GM12878 (cell line): Measurements from ENCODE around the gene ZNF200. TPM values are rescaled to one million over a fixed set of nuclear protein-coding genes. Genes with fewer than 3 reads are reported as not detected.

Experiments used
- ATAC-seq: fragments of 200-7000 bp; cut with Tn5 transposase; 3 replicates; pipeline ENCODE4 v1.9.1; 2020; ENCODE audit warnings: mild to moderate bottlenecking, moderate library complexity
- BruUV-seq: library from RNA; stranded (reverse); fragments of 400-500 nt; replicated peaks from 2 replicates; lab custom pipeline; 2021; lab: Mats Ljungman, UMichigan
- CTCF ChIA-PET: fragments of 300-600 bp; sonication (Branson Sonifier 250); formaldehyde crosslinking; extraction: SDS; loops from one replicate; lab custom pipeline; 2021; ENCODE audit warnings: inconsistent platforms; lab: Yijun Ruan, JAX
- POLR2A ChIA-PET: fragments of 350-600 bp; formaldehyde crosslinking; extraction: SDS; loops from one replicate; lab custom pipeline; 2021; ENCODE audit warnings: inconsistent platforms; lab: Charles Lee
- RAD21 ChIA-PET: fragments of 300-600 bp; sonication (Branson Sonifier 250); formaldehyde crosslinking; loops from one replicate; lab custom pipeline; 2023; ENCODE audit warnings: antibody characterized with exemption; ENCODE audit not compliant: unreplicated experiment; lab: Charles Lee
- SMC1A ChIA-PET: fragments of 300-600 bp; sonication (Branson Sonifier 250); formaldehyde crosslinking; loops from one replicate; lab custom pipeline; 2023; ENCODE audit not compliant: unreplicated experiment, uncharacterized antibody; lab: Charles Lee
- DNase-seq: peaks from one replicate; pipeline ENCODE4 v3.0.0-alpha.2; 2011; ENCODE audit warnings: low read depth, low spot score
- FAIRE-seq: peaks from 3 replicates; lab custom pipeline; 2011; peaks lifted over from hg19 to GRCh38; lab: Jason Lieb, UNC
- H2AFZ ChIP-seq: 2 replicates; pipeline ENCODE4 v1.6.0; 2011; ENCODE audit warnings: low read depth, low read length, control low read depth; ENCODE audit not compliant: control insufficient read depth
- H3K27ac ChIP-seq: 2 replicates; pipeline ENCODE4 v1.5.1; 2011; ENCODE audit warnings: control low read depth; ENCODE audit not compliant: control insufficient read depth, insufficient read depth
- H3K27me3 ChIP-seq, 2 experiments: replicated peaks in 1 of 2; 2 replicates each; pipeline versions ENCODE4 v1.6.0 to v1.6.1; 2011; ENCODE audit warnings: low read length in 1 of 2; ENCODE audit not compliant: control insufficient read depth in 2 of 2, insufficient read depth in 2 of 2
- H3K36me3 ChIP-seq, 2 experiments: 2 replicates each; pipeline ENCODE4 v1.5.1; 2011; ENCODE audit warnings: low read length in 1 of 2; ENCODE audit not compliant: control insufficient read depth in 2 of 2, insufficient read depth in 2 of 2
- H3K4me1 ChIP-seq: 2 replicates; pipeline ENCODE4 v1.6.1; 2011; ENCODE audit warnings: mild to moderate bottlenecking, low read length, moderate library complexity, mixed read lengths; ENCODE audit not compliant: control insufficient read depth, insufficient read depth
- H3K4me2 ChIP-seq: 2 replicates; pipeline ENCODE4 v1.6.0; 2011; ENCODE audit warnings: control low read depth; ENCODE audit not compliant: control insufficient read depth, insufficient read depth
- H3K4me3 ChIP-seq: fragments of 200-600 bp; sonication (generic); 2 replicates; pipeline ENCODE4 v1.5.1; 2016
- H3K79me2 ChIP-seq: 2 replicates; pipeline ENCODE4 v1.6.0; 2011; ENCODE audit warnings: low read length; ENCODE audit not compliant: control insufficient read depth, insufficient read depth
- H3K9ac ChIP-seq: 2 replicates; pipeline ENCODE4 v1.8.0; 2011; ENCODE audit warnings: low read length, control low read depth, mixed read lengths; ENCODE audit not compliant: control insufficient read depth, insufficient read depth
- H3K9me3 ChIP-seq: replicated peaks from 3 replicates; pipeline ENCODE4 v1.5.1; 2011; ENCODE audit warnings: mild to moderate bottlenecking, low read length; ENCODE audit not compliant: control insufficient read depth, insufficient read depth
- H4K20me1 ChIP-seq: 2 replicates; pipeline ENCODE4 v1.6.0; 2011; ENCODE audit not compliant: control insufficient read depth, insufficient read depth
- ASH2L ChIP-seq: fragments of 300-600, 200-600 bp; sonication (generic); IDR thresholded peaks from 2 replicates; pipeline ENCODE4 v1.6.1; 2017; ENCODE audit warnings: low read depth, mild to moderate bottlenecking, borderline replicate concordance
- ATF2 ChIP-seq: IDR thresholded peaks from 2 replicates; pipeline ENCODE4 v1.6.1; 2012; ENCODE audit warnings: low read length, inconsistent platforms
- CTCF ChIP-seq, 3 experiments: IDR thresholded peaks in 2 of 3; conservative IDR thresholded peaks in 1 of 3; 2 replicates each; pipeline ENCODE4 v1.5.1; 2011; ENCODE audit warnings: low read depth in 3 of 3, low read length in 3 of 3, mild to moderate bottlenecking in 3 of 3, control low read depth in 2 of 3, moderate library complexity in 2 of 3, inconsistent platforms in 1 of 3, mixed read lengths in 1 of 3; ENCODE audit not compliant: control insufficient read depth in 2 of 3, insufficient read depth in 1 of 3; ENCODE audit errors: extremely low read depth in 1 of 3
- EGR1 ChIP-seq, 2 experiments: IDR thresholded peaks; 1 replicate in 1 of 2; 2 replicates in 1 of 2; pipeline ENCODE4 v1.6.1; 2011 to 2012; ENCODE audit warnings: low read depth in 2 of 2, low read length in 2 of 2, borderline replicate concordance in 1 of 2, mild to moderate bottlenecking in 1 of 2, moderate library complexity in 1 of 2
- FOXK2 ChIP-seq: fragments of 450-650 bp; IDR thresholded peaks from 2 replicates; pipeline ENCODE4 v1.6.1; 2017; ENCODE audit warnings: mild to moderate bottlenecking, moderate library complexity
- GABPA ChIP-seq: IDR thresholded peaks from 2 replicates; pipeline ENCODE4 v1.6.1; 2014; ENCODE audit warnings: antibody characterized with exemption, low read depth, mild to moderate bottlenecking, inconsistent platforms
- HDAC2 ChIP-seq: fragments of 200-600 bp; sonication (generic); IDR thresholded peaks from 2 replicates; pipeline ENCODE4 v1.6.1; 2017
- HDAC6 ChIP-seq: fragments of 200-600 bp; sonication (generic); IDR thresholded peaks from one replicate; pipeline ENCODE4 v1.8.0; 2017; ENCODE audit warnings: antibody characterized with exemption; ENCODE audit not compliant: unreplicated experiment
- PAX8 ChIP-seq: fragments of 450-650 bp; IDR thresholded peaks from 2 replicates; pipeline ENCODE4 v1.6.1; 2017; ENCODE audit warnings: mild to moderate bottlenecking, moderate library complexity
- PML ChIP-seq: IDR thresholded peaks from 2 replicates; pipeline ENCODE4 v1.6.1; 2012; ENCODE audit warnings: low read length, inconsistent platforms
- SIN3A ChIP-seq: IDR thresholded peaks from 2 replicates; pipeline ENCODE4 v1.6.1; 2012; ENCODE audit warnings: low read depth, low read length, improper control_type of control experiment
- SMAD1 ChIP-seq: fragments of 450-650 bp; IDR thresholded peaks from 2 replicates; pipeline ENCODE4 v1.6.1; 2018; ENCODE audit warnings: mild to moderate bottlenecking, low read depth; ENCODE audit not compliant: partially characterized antibody
- TARDBP ChIP-seq: IDR thresholded peaks from 2 replicates; pipeline ENCODE4 v1.6.1; 2016; ENCODE audit warnings: borderline replicate concordance
- ZNF217 ChIP-seq: fragments of 450-650 bp; IDR thresholded peaks from 2 replicates; pipeline ENCODE4 v1.6.1; 2017; ENCODE audit warnings: antibody characterized with exemption, mild to moderate bottlenecking
- ZNF274 ChIP-seq: IDR thresholded peaks from one replicate; pipeline ENCODE4 v1.8.0; 2011; ENCODE audit not compliant: insufficient read length, insufficient read depth
- WGBS: methylation state at CpG from one replicate; pipeline ENCODE4 v1.1.6; 2016; ENCODE audit warnings: low lambda C conversion rate; ENCODE audit not compliant: insufficient replicate concordance, insufficient coverage; ENCODE audit errors: missing lambda C conversion rate; 5-methylcytosine and 5-hydroxymethylcytosine counted together
- in situ Hi-C: fragments of 300-500 bp; cut with MboI; formaldehyde crosslinking; loops from 9 replicates; pipeline ENCODE4 v1.14.3; 2018; ENCODE audit warnings: mixed read lengths
- intact Hi-C: fragments of 100-400 bp; cut with micrococcal nuclease; formaldehyde crosslinking; loops from one replicate; pipeline ENCODE4 v1.14.2; 2022; ENCODE audit not compliant: unreplicated experiment
- polyA plus RNA-seq, 11 experiments: library from polyadenylated mRNA; depleted of rRNA in 4 of 11; unstranded in 6 of 11; stranded (reverse) in 5 of 11; fragments of >200 nt; fragmentation: Nextera tagmentation in 4 of 11; fragmentation: Illumina TruSeq in 1 of 11; extraction: Ambion mirVana in 4 of 11; extraction: Trizol in 1 of 11; gene quantifications; 1 replicate in 1 of 11; 2 replicates in 10 of 11; pipeline versions ENCODE4 v1.2.1 to v1.2.3, GENCODE V29; 2011 to 2016; ENCODE audit warnings: inconsistent platforms in 2 of 11, missing spikeins in 2 of 11, low read depth in 1 of 11
- total RNA-seq, 4 experiments: library from RNA; depleted of rRNA in 3 of 4; stranded (reverse); fragments of >200 nt in 3 of 4; fragmentation: Illumina TruSeq in 1 of 4; extraction: Trizol in 1 of 4; gene quantifications; 2 replicates each; pipeline versions ENCODE4 v1.2.1 to v1.2.3, GENCODE V29; 2013 to 2021
- TF ChIP-seq, protein P1 (sequence below): fragments of 450-650 bp; formaldehyde crosslinking; IDR thresholded peaks from 2 replicates; pipeline ENCODE4 v1.4.0; 2020; ENCODE audit warnings: mild to moderate bottlenecking, moderate library complexity

Gene ZNF200
- total and polyA plus RNA-seq, 10 of the 15 experiments (the other 5 are each of a cell fraction or from before 2014, with no cell fraction given) = 4.0 to 13.9 (median 9.6) TPM

GRCh38 chr16:3188925-3189825, 45.8 kb downstream of the ZNF200 start:
- Histone ChIP-seq H3K9ac (peak overlapping the region; percentile 63), H3K4me3 (peak overlapping the region; percentile 54), H3K4me1 (peaks cover 17% of the 10 kb centered on the region), H3K9me3 (no peaks in the 10 kb centered on the region; the same call in 2 of the 3 replicates), H2AFZ (peak overlapping the region; percentile 82), H3K36me3 (no peaks in the 10 kb centered on the region), H4K20me1 (no peaks in the 10 kb centered on the region), H3K79me2 (no peaks in the 10 kb centered on the region), H3K27me3 (no peaks in the 10 kb centered on the region; a peak in 1 of 4 replicates), H3K4me2 (peak overlapping the region; percentile 98), H3K27ac (no peak overlapping the region)
- ATAC-seq (peak; percentile 77), FAIRE-seq (no peak), DNase-seq (no peak)
- 6% methylated on average over 61 of the region's 61 CpGs for WGBS
- CTCF ChIA-PET = interaction anchor here (0.7 to 1.3 kb wide), 3 partner anchors 38 to 255 kb away, joined by 3 to 4 read pairs (median 3); partner anchors contain the start of genes NAA60 and ZNF597
- RAD21 ChIA-PET = no interaction called here
- POLR2A ChIA-PET = no interaction called here
- no TSS peak for BruUV-seq
- in situ Hi-C loops = no loop called here
- intact Hi-C loops = loop anchor here (2.0 kb wide), 1 partner anchor 270 kb away; no protein-coding TSS in a partner anchor
- SMC1A ChIA-PET = interaction anchor here (0.7 to 1.5 kb wide), 6 partner anchors 14 to 268 kb away, joined by 3 to 4 read pairs (median 3); no protein-coding TSS in a partner anchor
- TF ChIP-seq, protein P1, sequence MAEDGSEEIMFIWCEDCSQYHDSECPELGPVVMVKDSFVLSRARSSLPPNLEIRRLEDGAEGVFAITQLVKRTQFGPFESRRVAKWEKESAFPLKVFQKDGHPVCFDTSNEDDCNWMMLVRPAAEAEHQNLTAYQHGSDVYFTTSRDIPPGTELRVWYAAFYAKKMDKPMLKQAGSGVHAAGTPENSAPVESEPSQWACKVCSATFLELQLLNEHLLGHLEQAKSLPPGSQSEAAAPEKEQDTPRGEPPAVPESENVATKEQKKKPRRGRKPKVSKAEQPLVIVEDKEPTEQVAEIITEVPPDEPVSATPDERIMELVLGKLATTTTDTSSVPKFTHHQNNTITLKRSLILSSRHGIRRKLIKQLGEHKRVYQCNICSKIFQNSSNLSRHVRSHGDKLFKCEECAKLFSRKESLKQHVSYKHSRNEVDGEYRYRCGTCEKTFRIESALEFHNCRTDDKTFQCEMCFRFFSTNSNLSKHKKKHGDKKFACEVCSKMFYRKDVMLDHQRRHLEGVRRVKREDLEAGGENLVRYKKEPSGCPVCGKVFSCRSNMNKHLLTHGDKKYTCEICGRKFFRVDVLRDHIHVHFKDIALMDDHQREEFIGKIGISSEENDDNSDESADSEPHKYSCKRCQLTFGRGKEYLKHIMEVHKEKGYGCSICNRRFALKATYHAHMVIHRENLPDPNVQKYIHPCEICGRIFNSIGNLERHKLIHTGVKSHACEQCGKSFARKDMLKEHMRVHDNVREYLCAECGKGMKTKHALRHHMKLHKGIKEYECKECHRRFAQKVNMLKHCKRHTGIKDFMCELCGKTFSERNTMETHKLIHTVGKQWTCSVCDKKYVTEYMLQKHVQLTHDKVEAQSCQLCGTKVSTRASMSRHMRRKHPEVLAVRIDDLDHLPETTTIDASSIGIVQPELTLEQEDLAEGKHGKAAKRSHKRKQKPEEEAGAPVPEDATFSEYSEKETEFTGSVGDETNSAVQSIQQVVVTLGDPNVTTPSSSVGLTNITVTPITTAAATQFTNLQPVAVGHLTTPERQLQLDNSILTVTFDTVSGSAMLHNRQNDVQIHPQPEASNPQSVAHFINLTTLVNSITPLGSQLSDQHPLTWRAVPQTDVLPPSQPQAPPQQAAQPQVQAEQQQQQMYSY (CRISPR knock-in tag) = no peak
- TF ChIP-seq ATF2 (no peak), GABPA (0 out of 2 replicates have a peak, but pooled peaks have one; percentile 13), SIN3A (0 out of 2 replicates have a peak, but pooled peaks have one; percentile 38), EGR1 (IDR thresholded peaks at IDR 0.05; ENCODE audit: borderline replicate concordance in 1 of 2, low read depth in 2 of 2, low read length in 2 of 2) (peak in 1 of 2 experiments; percentile 60; a peak in 2 of 3 replicates), TARDBP (peak; percentile 84), HDAC6 (no peak), SMAD1 (no peak), ZNF217 (peak; percentile 31; the same call in 1 of the 2 replicates), PAX8 (no peak), HDAC2 (no peak), CTCF (IDR thresholded peaks at IDR 0.05 in 2 of 3, conservative IDR thresholded peaks at IDR 0.05 in 1 of 3; ENCODE audit: control insufficient read depth in 2 of 3, extremely low read depth in 1 of 3, insufficient read depth in 1 of 3, low read depth in 3 of 3, low read length in 3 of 3) (no peak), FOXK2 (no peak), PML (no peak), ASH2L (peak; percentile 59; the same call in 1 of the 2 replicates), ZNF274 (no peak)
